ENCODE measurements around the gene MYOCD.

DNA sequence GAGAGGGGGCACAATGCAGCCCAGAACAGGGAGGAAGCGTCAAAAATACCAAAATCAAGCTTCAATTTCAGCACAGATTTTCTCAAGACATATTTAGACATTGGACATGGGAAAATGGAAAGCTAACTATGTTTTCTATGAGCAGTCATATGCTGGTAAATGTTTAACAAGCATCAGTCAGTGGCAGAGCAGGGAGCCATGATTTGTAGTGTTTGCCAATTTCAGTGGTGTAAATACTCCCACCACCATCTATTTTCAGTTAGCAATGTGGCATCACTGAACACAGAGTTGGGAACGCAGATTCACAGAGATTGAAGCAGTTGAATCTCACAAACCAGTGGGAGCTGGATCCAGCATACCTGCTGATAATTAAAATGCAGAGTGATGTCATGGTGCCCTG is 24.6 kb upstream of the MYOCD start:
- TF ChIP-seq EZH2phosphoT487 (IDR thresholded peaks at IDR 0.05; ENCODE audit: insufficient read depth, low read depth) (no peak), EZH2 (IDR thresholded peaks at IDR 0.05; ENCODE audit: insufficient read depth, poor library complexity, severe bottlenecking) (no peak)
